HG03097 (cell line): ENCODE results near the gene PDE2A.
"Not testable (repeated sequence)": the region's sequence is repeated elsewhere in the genome, so short reads cannot be mapped to it uniquely, and the experiment has no call there.

Experiments used
- ATAC-seq: cut with Tn5 transposase; IDR thresholded peaks from one replicate; pipeline ENCODE4 v1.9.1; 2021; ENCODE audit not compliant: unreplicated experiment, low FRiP score

The PDE2A gene

DNA sequence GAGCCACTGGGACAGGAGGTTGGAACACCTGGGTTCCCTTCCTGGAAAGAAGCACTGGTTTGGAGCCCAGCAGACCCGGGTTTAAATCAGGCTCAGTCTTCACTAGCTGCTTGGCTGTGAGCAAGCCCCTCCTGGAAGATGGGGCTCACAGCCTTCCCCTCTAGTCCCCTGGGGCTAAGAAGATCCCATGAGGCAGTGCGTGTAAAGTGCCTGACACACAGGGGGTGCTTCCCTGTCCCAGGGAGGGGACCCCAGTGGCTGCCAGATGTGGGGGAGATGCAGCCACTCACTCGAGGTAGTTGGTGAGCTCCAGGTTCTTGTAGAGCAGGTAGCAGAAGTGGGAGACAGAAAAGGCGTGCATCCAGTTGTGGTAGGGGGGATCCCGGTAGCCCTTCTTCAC is 93.2 kb downstream of the PDE2A start:
- no peak for ATAC-seq

GRCh38 chr11:72580642-72580950 is 93.6 kb downstream of the PDE2A start:
- no peak for ATAC-seq

DNA sequence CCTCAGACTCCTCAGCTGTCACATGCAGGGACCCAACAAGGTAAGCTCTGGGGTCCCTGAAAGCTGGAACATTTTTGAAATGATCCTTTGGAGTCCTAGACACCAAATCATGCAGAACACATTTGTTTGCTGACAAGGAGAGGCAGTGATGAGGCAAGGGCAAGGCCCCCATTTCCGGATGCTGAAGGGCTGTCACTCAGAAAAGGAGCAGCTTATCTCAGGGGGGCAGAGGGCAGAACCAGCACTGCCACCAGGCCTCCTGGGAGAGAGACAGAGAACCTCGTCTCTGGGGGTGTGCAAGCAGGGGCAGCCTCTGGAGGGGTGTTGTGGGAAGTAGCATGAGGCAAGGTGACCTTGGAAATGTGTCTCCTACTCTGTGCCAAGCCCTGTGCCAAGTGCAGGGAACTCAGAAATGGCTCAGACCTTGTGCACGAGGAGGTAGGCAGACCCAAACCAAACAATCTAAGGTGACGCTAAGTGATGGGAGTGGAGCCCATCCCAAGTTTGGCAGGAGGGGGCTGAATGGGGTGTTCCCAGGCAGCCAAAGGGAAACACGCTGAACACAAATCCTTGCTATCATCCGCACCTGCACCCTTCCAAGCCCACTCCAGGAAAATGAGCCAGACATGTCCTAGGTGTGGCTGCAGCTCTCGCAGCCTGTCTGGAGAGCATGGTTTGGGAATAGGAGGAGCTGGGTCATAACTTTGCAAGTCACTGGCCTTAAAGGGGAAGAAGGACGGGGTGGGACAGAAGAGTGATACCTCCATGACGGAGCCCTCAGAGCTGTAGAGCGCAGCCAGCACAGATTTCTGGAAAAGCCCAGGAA is 94.2 kb downstream of the PDE2A start:
- ATAC-seq: no peak

DNA sequence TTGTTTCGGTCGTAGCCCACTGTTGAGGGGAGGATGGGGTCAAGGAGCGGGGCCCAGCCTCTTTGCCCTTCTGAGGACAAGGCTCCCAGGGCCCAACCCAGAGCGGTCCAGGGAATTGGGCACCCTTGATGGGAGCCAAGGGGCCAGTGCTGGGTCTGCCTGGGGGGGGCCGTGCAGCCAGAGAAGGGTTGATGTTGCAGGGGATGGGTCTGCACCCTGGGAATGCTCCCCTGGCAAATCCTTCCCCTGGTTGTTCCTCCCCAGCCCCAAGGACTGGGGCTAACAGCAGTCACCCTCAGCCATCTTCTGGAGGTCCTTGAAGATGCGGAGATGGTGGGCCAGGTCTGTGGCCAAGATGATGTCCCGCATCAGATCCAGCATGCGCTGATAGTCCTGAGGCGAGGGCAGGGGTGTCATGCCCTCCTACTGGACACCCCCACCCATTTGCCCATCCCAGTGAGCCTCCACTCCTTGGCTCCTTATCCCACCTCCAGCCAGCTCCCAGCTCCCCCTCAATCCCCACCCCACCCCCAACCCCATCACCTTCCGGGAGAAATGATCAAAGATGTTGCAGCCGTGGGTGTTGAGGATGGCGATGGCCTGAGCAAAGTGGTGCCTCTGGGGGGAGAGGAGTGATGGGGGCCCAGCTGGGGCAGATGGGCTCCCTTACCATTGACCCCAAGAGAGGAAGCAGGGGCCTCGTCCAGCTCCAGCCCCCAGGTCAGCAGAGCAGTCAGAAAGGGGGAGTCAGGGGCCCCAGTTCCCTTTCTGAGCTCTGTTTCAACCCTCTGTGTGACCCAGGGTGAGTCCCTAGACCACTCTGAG is 95.0 kb downstream of the PDE2A start:
- ATAC-seq: no peak

GRCh38 chr11:72578566-72578965 is 95.7 kb downstream of the PDE2A start:
- no peak for ATAC-seq

DNA sequence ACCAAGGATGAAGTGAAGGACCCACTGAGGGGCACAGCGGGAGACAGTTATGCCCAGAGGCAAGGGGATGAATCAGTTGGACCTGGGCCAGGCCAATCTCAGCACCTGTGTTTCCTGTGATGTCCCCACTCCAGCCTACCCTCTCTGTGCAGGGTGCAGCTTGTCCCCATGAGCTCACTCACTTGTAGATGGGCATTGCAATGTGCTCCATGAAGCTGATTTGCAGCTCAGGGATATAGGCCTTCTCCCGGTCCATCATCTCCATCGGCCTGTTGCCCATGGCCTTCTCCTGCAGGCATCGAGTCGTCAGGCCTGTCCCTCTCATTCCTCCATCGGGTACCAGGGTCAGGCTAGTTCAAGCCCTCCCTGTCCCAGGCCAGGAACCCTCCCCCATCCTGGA is 96.2 kb downstream of the PDE2A start:
- ATAC-seq: no peak

- ATAC-seq: no peak
Measured at GRCh38 chr11:72577271-72577721, 96.9 kb downstream of the PDE2A start.

- ATAC-seq: no peak
Measured at GRCh38 chr11:72576661-72577060, 97.6 kb downstream of the PDE2A start.

DNA sequence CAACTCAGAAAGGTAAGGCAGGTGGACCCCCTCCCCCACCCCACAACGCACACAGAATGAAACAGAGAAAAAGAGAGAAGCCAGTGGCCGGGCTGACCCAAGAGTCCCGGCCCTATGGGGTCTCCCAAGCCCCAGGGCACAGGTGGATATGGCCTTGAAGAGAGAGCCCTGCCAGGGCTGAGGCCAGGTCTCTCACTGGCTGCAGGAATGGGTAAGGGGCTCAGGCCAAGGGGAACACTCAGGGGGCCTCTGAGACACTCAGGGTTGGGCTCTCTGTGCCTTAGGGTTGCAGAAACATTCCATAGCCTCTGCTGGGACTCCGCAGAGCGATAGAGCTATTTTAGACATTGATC is 98.0 kb downstream of the PDE2A start:
- ATAC-seq: no peak

- no peak for ATAC-seq
Measured at GRCh38 chr11:72575533-72576242, 98.5 kb downstream of the PDE2A start.

GRCh38 chr11:72574548-72575460 is 99.4 kb downstream of the PDE2A start:
- ATAC-seq: no peak

DNA sequence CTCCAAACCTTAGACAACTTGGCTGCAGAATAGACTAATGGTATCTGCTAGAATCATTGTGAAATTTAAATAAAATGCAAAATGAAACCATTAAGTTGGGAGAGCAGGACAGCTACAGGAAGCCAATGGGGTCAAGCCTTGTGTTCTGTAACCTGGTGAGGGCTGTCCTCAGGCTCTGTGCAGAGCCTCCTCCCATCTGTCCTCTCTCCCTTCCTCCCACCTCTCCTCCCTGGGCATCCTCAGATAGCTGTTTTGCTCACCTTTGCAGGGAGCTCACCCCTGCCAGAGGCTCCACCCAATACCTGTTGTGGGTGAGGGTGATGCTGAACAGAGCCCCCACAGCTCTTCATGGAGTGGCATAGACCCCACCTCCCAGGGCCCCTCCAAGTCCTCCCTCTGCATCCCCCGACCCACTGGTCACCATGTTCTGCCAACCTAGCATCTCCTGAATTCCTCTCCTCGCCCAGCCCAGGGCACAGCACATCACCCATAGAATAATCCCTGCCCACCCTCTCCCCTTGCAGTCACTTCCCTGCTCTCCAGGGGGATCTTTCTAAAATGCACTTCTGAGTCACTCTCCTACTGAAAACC is 100.3 kb downstream of the PDE2A start:
- no peak for ATAC-seq

- no peak for ATAC-seq
Measured at GRCh38 chr11:72573072-72573854, 101.0 kb downstream of the PDE2A start.

DNA sequence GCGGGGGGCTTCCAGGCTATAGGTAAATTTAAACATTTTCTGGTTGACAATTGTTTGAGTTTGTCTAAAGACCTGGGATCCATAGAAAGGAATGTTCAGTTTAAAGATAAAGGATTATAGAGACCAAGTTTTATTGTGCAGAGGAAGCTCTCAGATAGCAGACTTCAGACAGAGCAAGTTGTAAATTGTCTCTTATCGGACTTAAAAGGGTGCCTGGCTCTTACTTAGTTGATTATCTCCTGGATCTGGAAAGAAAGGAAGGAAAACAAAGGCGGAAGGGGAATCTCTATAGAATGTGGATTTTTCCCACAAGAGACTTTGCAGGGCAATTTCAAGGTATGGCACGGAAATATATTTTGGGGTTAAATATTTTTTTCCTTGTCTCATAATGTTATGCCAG is 101.7 kb downstream of the PDE2A start:
- not testable (repeated sequence) for ATAC-seq

GRCh38 chr11:72570893-72571661 is 103.1 kb downstream of the PDE2A start:
- no peak for ATAC-seq

GRCh38 chr11:72569966-72570892 is 104.0 kb downstream of the PDE2A start:
- ATAC-seq: no peak

DNA sequence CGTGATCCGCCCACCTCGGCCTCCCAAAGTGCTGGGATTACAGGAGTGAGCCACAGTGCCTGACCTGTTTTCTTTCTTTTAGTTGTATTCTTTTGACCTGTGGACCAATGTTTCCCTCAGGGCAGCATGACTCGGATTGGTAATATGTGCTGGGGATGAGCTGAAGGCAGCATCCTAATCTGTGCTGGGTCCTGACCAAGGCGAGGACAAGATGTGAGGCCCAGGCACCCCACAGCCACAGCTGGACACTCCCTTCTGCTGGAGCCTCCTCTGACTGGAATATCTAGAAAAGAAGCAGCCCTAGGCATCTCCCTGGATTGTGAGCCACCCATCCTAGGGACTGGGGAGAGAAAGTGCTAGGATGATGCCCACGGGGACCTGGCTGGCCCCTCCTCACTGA is 105.4 kb downstream of the PDE2A start:
- no peak for ATAC-seq
